ENCODE data around the gene CAGE1.

The CAGE1 gene

GRCh38 chr6:7392402-7392801 is 2.9 kb upstream of the CAGE1 start:
- in situ Hi-C loops (cut with HindIII; ENCODE audit: low sequenced_read_pairs): no loop called here
- no peak for DNase-seq (ENCODE audit: low read depth, low spot score)

GRCh38 chr6:7391151-7391550 is 1.6 kb upstream of the CAGE1 start:
- no peak for TF ChIP-seq CTCF (IDR thresholded peaks at IDR 0.05; ENCODE audit: low read depth, low read length)
- no peak for DNase-seq (ENCODE audit: low read depth, low spot score)
- in situ Hi-C loops (cut with HindIII; ENCODE audit: low sequenced_read_pairs): no loop called here
- no peak overlapping the region for H3K4me3 ChIP-seq (ENCODE audit: low read depth, low read length)

More at GRCh38 chr6:7392402-7392801, 2.9 kb upstream of the CAGE1 start:
- H3K4me3 ChIP-seq (ENCODE audit: low read depth, low read length): no peak overlapping the region
- no peak for TF ChIP-seq CTCF (IDR thresholded peaks at IDR 0.05; ENCODE audit: low read depth, low read length)

GRCh38 chr6:7390226-7390878 is 810 bp upstream of the CAGE1 start:
- in situ Hi-C loops (cut with HindIII; ENCODE audit: low sequenced_read_pairs): no loop called here
- TF ChIP-seq CTCF (IDR thresholded peaks at IDR 0.05; ENCODE audit: low read depth, low read length): peak; percentile 2
- DNase-seq (ENCODE audit: low read depth, low spot score): no peak
- peak overlapping the region; percentile 85 for H3K4me3 ChIP-seq (ENCODE audit: low read depth, low read length)

- TF ChIP-seq CTCF (IDR thresholded peaks at IDR 0.05; ENCODE audit: low read depth, low read length): no peak
- DNase-seq (ENCODE audit: low read depth, low spot score): no peak
- in situ Hi-C loops (cut with HindIII; ENCODE audit: low sequenced_read_pairs): no loop called here
- peak overlapping the region; percentile 85 for H3K4me3 ChIP-seq (ENCODE audit: low read depth, low read length)
Observed at GRCh38 chr6:7389162-7389450, 436 bp downstream of the CAGE1 start.

GRCh38 chr6:7381092-7381491 is 8.4 kb downstream of the CAGE1 start:
- TF ChIP-seq CTCF (IDR thresholded peaks at IDR 0.05; ENCODE audit: low read depth, low read length): no peak
- H3K4me3 ChIP-seq (ENCODE audit: low read depth, low read length): no peak overlapping the region
- DNase-seq (ENCODE audit: low read depth, low spot score): no peak
- in situ Hi-C loops (cut with HindIII; ENCODE audit: low sequenced_read_pairs): no loop called here

GRCh38 chr6:7378740-7379139 is 10.8 kb downstream of the CAGE1 start:
- in situ Hi-C loops (cut with HindIII; ENCODE audit: low sequenced_read_pairs): no loop called here
- DNase-seq (ENCODE audit: low read depth, low spot score): no peak
- no peak for TF ChIP-seq CTCF (IDR thresholded peaks at IDR 0.05; ENCODE audit: low read depth, low read length)
- no peak overlapping the region for H3K4me3 ChIP-seq (ENCODE audit: low read depth, low read length)

- TF ChIP-seq CTCF (IDR thresholded peaks at IDR 0.05; ENCODE audit: low read depth, low read length): no peak
- in situ Hi-C loops (cut with HindIII; ENCODE audit: low sequenced_read_pairs): no loop called here
- no peak for DNase-seq (ENCODE audit: low read depth, low spot score)
- H3K4me3 ChIP-seq (ENCODE audit: low read depth, low read length): no peak overlapping the region
Observed at GRCh38 chr6:7377961-7378360, 11.6 kb downstream of the CAGE1 start.
